T47D (cell line): Measurements from ENCODE around the gene MBNL3.

Experiments used
- DNase-seq, 2 experiments: peaks; one replicate each; pipeline versions ENCODE4 v3.0.0 to v3.0.0-alpha.2; 2011 to 2012; ENCODE audit warnings: low read depth in 1 of 2, low spot score in 1 of 2
- JUND ChIP-seq: IDR thresholded peaks from 2 replicates; pipeline ENCODE4 v1.6.1; 2012; ENCODE audit warnings: low read depth
- in situ Hi-C: cut with HindIII; loops from 2 replicates; pipeline ENCODE4 v1.10.0; 2016; ENCODE audit warnings: low sequenced_read_pairs, low pct_unique_long_range_greater_than_20kb

Gene MBNL3

GRCh38 chrX:132433001-132433400, 55.8 kb downstream of the MBNL3 start:
- no peak for TF ChIP-seq JUND
- DNase-seq: no peak
- in situ Hi-C loops: no loop called here

- DNase-seq: no peak
- TF ChIP-seq JUND: no peak
- in situ Hi-C loops: no loop called here
Measured at GRCh38 chrX:132428896-132429295, 59.9 kb downstream of the MBNL3 start.

- in situ Hi-C loops: no loop called here
Measured at GRCh38 chrX:132426695-132427281, 62.0 kb downstream of the MBNL3 start.

DNA sequence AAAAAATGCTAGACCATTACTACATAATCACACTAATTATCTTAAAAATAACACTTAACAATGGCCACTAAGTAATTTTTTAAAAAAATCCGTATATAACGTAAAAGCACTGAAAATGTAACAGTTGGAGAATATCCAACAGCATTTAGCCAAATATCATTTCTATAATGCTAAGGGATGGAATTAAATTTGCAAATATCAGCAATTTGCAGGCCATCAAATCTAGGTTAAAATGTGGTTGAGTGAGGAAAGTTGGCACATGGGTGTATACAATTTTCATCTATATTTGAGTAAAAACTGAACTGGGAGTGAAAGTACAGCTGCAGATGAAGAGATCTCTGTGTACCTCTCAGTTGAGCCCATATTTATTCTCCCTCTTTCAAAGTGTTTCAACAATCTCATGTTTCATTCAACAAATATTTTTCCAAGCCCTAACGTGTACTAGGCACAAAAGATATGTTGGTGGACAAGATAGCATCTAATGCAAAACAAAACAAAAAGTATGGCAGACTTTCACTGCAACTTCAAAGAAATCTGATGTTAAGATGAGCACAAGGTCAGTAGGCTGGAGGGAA, 63.0 kb downstream of the MBNL3 start:
- in situ Hi-C loops: no loop called here
- TF ChIP-seq JUND: no peak
- DNase-seq: no peak

More at GRCh38 chrX:132426695-132427281, 62.0 kb downstream of the MBNL3 start:
- no peak for TF ChIP-seq JUND
- no peak for DNase-seq

DNA sequence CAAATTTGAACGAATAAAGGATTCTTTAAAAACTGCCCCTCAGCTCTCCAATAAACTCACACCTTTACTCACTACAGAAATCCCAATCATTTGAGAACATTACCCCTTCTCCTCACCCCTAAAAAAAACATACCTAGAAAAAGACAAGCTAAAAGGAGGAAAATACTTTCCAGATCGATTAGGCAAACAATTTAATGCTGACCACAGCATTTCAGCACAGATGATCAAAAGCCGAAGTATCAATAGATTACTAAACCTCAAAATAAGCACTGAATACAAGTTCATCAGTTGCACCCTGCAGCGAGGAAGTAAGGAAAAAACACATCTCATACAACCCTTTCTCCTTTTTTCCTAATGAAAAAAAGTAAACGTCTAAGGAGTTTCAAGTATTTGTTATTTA, 65.5 kb downstream of the MBNL3 start:
- in situ Hi-C loops: no loop called here
- TF ChIP-seq JUND: no peak
- DNase-seq: no peak

DNA sequence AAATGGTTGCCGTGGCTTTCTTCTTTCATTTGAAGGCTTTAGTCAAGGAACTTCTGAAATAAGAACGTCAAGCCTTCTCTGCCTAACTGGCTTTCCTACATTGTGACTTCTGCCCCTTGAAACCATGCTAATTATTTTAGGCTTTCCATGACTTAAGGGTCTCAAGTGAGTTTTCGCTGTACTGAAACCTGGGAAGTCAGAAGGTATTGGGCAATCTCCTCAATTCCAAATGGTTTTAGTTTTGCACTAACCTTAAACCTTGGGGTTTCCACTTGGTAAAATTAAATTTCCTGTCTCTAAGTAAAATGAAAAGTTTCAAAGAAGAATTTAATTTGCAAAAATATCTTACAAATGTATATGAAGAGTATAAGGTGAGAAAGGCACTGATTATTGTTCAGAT, 73.8 kb downstream of the MBNL3 start:
- in situ Hi-C loops: no loop called here
- DNase-seq: no peak
- TF ChIP-seq JUND: no peak

DNA sequence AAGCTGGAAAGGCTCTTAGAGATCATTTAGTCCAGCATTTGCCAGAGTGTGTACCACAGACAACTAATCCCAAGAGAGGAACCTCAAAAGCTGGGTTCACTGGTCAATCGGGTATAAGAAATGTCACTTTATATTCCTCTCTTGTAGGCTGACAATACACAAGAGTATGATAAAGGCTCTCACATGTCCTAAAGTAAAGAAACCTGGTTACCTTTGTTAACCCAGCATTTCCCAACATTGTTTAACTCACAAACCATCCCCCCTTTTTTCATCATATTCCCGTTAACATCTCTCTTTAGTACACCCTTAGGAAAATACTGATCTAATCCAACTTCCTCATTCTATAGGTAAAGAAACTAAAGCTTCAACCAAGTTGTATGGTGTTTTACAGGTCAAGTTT, 74.4 kb downstream of the MBNL3 start:
- in situ Hi-C loops: no loop called here
- DNase-seq: no peak
- TF ChIP-seq JUND: no peak

GRCh38 chrX:132413459-132413858, 75.4 kb downstream of the MBNL3 start:
- no peak for DNase-seq
- in situ Hi-C loops: no loop called here
- TF ChIP-seq JUND: no peak

GRCh38 chrX:132412208-132412607, 76.6 kb downstream of the MBNL3 start:
- DNase-seq: no peak
- in situ Hi-C loops: no loop called here
- no peak for TF ChIP-seq JUND

GRCh38 chrX:132411310-132411977, 77.4 kb downstream of the MBNL3 start:
- no peak for TF ChIP-seq JUND
- in situ Hi-C loops: no loop called here
- DNase-seq: no peak

DNA sequence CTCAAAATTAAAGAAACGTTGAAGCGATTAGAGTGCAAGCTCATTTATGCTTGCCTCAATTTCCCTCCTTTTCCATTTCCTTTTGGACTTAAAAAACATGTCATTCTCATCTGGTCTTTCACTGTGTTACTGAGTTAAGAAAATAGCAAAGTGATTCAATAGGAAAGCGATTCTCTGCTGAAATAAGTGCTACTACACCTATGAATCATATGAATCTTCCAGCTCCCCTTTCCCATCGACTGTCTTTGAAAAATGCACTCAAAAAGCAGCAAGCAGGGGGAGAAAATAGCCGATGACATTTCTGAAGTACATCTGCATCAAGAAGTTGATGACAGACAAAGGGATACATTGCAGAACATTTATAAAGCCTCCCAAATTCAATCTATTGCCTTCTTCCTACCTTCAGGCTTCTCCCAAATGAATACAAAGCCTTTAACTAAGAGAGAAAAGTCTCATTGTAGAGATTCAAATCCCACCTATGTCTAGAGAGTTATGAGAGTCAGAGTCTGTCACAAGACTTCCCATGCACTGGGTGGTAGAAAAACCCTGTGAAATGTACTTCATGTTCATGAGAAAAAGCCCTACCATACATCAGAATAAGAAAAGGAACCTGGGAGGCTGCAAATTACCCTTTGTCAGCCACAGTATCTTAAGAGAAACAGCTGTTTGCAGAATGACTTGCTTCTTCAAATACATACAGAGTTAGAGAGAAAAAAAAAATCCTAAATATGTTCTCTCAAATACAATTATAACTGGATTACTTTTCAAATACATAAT, 78.9 kb downstream of the MBNL3 start:
- in situ Hi-C loops: no loop called here
- no peak for DNase-seq
- TF ChIP-seq JUND: no peak

DNA sequence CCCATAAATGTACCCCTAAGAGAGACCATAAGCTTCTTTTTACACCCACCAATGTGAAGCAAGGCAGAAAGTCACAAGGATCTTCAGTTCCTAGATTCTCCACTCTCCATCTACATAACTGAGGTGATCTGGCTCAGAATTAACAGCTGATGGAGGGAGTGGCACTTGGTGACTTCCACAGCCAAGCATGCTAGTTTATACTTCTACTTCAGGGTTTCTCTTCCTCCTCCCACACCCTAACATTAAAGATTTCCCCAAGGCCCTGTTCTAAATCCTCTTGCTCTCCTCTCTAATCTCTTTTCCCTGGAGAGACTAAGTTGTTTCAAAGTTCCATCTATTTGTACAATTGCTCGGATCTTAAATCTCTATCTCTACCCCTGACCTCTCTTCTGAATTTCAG, 81.1 kb downstream of the MBNL3 start:
- DNase-seq: no peak
- no peak for TF ChIP-seq JUND
- in situ Hi-C loops: no loop called here

- no peak for DNase-seq
- in situ Hi-C loops: no loop called here
- no peak for TF ChIP-seq JUND
Measured at GRCh38 chrX:132406106-132406505, 82.7 kb downstream of the MBNL3 start.

GRCh38 chrX:132404266-132404665, 84.6 kb downstream of the MBNL3 start:
- DNase-seq: no peak
- in situ Hi-C loops: no loop called here
- no peak for TF ChIP-seq JUND
